Brain pericyte (primary cell): ENCODE data around the gene VPS54.
"Not testable (repeated sequence)": the region's sequence is repeated elsewhere in the genome, so short reads cannot be mapped to it uniquely, and the experiment has no call there.

Experiments used
- DNase-seq: peaks from one replicate; pipeline ENCODE4 v3.0.0-alpha.2; 2012; ENCODE audit warnings: low read depth, low spot score

VPS54 gene

GRCh38 chr2:64023485-64024258 is 4.4 kb upstream of the VPS54 start:
- no peak for DNase-seq

GRCh38 chr2:64021578-64021977 is 2.4 kb upstream of the VPS54 start:
- no peak for DNase-seq

- peak; percentile 41 for DNase-seq
These were observed 824 bp upstream of the VPS54 start for GRCh38 chr2:64019975-64020528.

GRCh38 chr2:64018701-64019082 is 536 bp downstream of the VPS54 start:
- DNase-seq = no peak

- DNase-seq = no peak
These were observed 1.2 kb downstream of the VPS54 start for GRCh38 chr2:64017811-64018700.

- no peak for DNase-seq
These were observed 3.3 kb downstream of the VPS54 start for GRCh38 chr2:64015898-64016297.

- no peak for DNase-seq
These were observed 3.8 kb downstream of the VPS54 start for GRCh38 chr2:64015391-64015790.

GRCh38 chr2:64014628-64015027 is 4.6 kb downstream of the VPS54 start:
- DNase-seq = no peak

- no peak for DNase-seq
These were observed 6.2 kb downstream of the VPS54 start for GRCh38 chr2:64013053-64013452.

- DNase-seq = no peak
These were observed 7.1 kb downstream of the VPS54 start for GRCh38 chr2:64012115-64012514.

- no peak for DNase-seq
These were observed 10.7 kb downstream of the VPS54 start for GRCh38 chr2:64008434-64009009.

- no peak for DNase-seq
These were observed 11.3 kb downstream of the VPS54 start for GRCh38 chr2:64007924-64008323.

GRCh38 chr2:64005707-64006356 is 13.4 kb downstream of the VPS54 start:
- DNase-seq = no peak

GRCh38 chr2:64003239-64003638 is 16.0 kb downstream of the VPS54 start:
- DNase-seq = no peak

GRCh38 chr2:64001382-64002101 is 17.7 kb downstream of the VPS54 start:
- DNase-seq = no peak

- DNase-seq = no peak
These were observed 18.4 kb downstream of the VPS54 start for GRCh38 chr2:64000630-64001381.

- DNase-seq = no peak
These were observed 20.2 kb downstream of the VPS54 start for GRCh38 chr2:63999049-63999448.

- DNase-seq = not testable (repeated sequence)
These were observed 22.5 kb downstream of the VPS54 start for GRCh38 chr2:63996582-63997198.

- not testable (repeated sequence) for DNase-seq
These were observed 24.7 kb downstream of the VPS54 start for GRCh38 chr2:63994329-63995070.
